Hepatocyte (in vitro differentiated cells): ENCODE measurements around the gene CHD9.

Experiments
- EZH2 ChIP-seq: fragments of 200-600 bp; sonication (generic); IDR thresholded peaks from 2 replicates; pipeline ENCODE4 v1.6.1; 2016; ENCODE audit warnings: antibody characterized with exemption, mild to moderate bottlenecking, borderline replicate concordance
- EZH2phosphoT487 ChIP-seq: fragments of 200-600 bp; sonication (generic); IDR thresholded peaks from one replicate; pipeline ENCODE4 v1.6.1; 2018; ENCODE audit warnings: antibody characterized with exemption, mild to moderate bottlenecking, low read depth, moderate library complexity; ENCODE audit not compliant: unreplicated experiment, severe bottlenecking
- TF ChIP-seq, protein P1 (sequence below): fragments of 200-600 bp; sonication (generic); IDR thresholded peaks from 2 replicates; pipeline ENCODE4 v1.5.1; 2016; ENCODE audit warnings: antibody characterized with exemption, mild to moderate bottlenecking; ENCODE audit not compliant: poor library complexity

DNA sequence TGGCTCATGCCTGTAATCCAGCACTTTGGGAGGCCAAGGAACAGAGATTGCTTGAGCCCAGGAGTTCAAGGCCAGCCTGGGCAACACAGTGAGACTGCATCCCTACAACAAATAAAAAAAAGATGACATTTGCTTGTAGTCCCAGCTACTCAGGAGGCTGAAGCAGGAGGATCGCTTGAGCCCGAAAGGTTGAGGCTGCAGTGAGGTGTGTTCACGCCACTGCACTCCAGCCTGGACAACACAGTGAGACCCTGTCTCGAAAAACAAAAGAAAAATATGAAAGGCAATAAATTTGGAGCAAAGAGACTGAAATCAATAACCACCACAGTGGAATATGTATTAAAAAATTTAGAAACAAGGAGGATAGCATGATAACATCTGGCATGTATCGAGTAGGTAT lies 235.7 kb downstream of the CHD9 start:
- TF ChIP-seq EZH2 (no peak), EZH2phosphoT487 (no peak)
- TF ChIP-seq, protein P1, sequence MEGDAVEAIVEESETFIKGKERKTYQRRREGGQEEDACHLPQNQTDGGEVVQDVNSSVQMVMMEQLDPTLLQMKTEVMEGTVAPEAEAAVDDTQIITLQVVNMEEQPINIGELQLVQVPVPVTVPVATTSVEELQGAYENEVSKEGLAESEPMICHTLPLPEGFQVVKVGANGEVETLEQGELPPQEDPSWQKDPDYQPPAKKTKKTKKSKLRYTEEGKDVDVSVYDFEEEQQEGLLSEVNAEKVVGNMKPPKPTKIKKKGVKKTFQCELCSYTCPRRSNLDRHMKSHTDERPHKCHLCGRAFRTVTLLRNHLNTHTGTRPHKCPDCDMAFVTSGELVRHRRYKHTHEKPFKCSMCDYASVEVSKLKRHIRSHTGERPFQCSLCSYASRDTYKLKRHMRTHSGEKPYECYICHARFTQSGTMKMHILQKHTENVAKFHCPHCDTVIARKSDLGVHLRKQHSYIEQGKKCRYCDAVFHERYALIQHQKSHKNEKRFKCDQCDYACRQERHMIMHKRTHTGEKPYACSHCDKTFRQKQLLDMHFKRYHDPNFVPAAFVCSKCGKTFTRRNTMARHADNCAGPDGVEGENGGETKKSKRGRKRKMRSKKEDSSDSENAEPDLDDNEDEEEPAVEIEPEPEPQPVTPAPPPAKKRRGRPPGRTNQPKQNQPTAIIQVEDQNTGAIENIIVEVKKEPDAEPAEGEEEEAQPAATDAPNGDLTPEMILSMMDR = no peak
